K562 (cell line): ENCODE measurements around the gene FOXK2. TPM values are rescaled to one million over a fixed set of nuclear protein-coding genes. Genes with fewer than 3 reads are reported as not detected.

Experiments used
- ATAC-seq: fragments of 200-7000 bp; cut with Tn5 transposase; 3 replicates; pipeline ENCODE4 v1.9.1; 2020; ENCODE audit warnings: moderate library complexity
- BruUV-seq: library from RNA; stranded (reverse); fragments of 400-500 nt; replicated peaks from 2 replicates; lab custom pipeline; 2021; lab: Mats Ljungman, UMichigan
- CTCF ChIA-PET: fragments of 300-600 bp; formaldehyde crosslinking; extraction: SDS; loops from one replicate; lab custom pipeline; 2021; ENCODE audit warnings: low intra/inter-chr PET ratio; lab: Yijun Ruan, JAX
- POLR2A ChIA-PET: fragments of 300-600, 350-650 bp; sonication (Branson Sonifier 250); formaldehyde crosslinking; extraction: SDS; loops from one replicate; lab custom pipeline; 2021; ENCODE audit warnings: antibody characterized with exemption, inconsistent platforms; lab: Yijun Ruan, JAX
- DNase-seq, 4 experiments: peaks; one replicate each; pipeline versions ENCODE4 v3.0.0 to v3.0.0-alpha.2; 2011 to 2018; ENCODE audit warnings: low spot score in 3 of 4, mixed read lengths in 3 of 4; ENCODE audit errors: extremely low read depth in 1 of 4
- FAIRE-seq: peaks from 2 replicates; lab custom pipeline; 2011; peaks lifted over from hg19 to GRCh38; lab: Jason Lieb, UNC
- H2AFZ ChIP-seq: 2 replicates; pipeline ENCODE4 v1.6.0; 2011; ENCODE audit warnings: low read depth, low read length, control low read depth, inconsistent platforms
- H3K27ac ChIP-seq: fragments of 200-600 bp; 3 replicates; pipeline ENCODE4 v1.8.0; 2011; ENCODE audit warnings: low read depth, mild to moderate bottlenecking, control low read depth, inconsistent platforms, low read length, moderate library complexity, mixed read lengths; ENCODE audit errors: extremely low read depth
- H3K27me3 ChIP-seq, 2 experiments: fragments of 300-600 bp in 1 of 2; 2 replicates in 1 of 2; 3 replicates in 1 of 2; pipeline versions ENCODE4 v1.6.0 to v1.8.0; 2011; ENCODE audit warnings: inconsistent platforms in 2 of 2, low read length in 2 of 2, mild to moderate bottlenecking in 1 of 2, mixed read lengths in 1 of 2, moderate library complexity in 1 of 2; ENCODE audit not compliant: control insufficient read depth in 2 of 2, insufficient read depth in 2 of 2
- H3K36me3 ChIP-seq: fragments of 300-600 bp; 3 replicates; pipeline ENCODE4 v1.8.0; 2011; ENCODE audit warnings: mild to moderate bottlenecking, low read length, inconsistent platforms; ENCODE audit not compliant: control insufficient read depth, insufficient read depth
- H3K4me1 ChIP-seq, 2 experiments: fragments of 200-600 bp in 1 of 2; replicated peaks in 1 of 2; 2 replicates in 1 of 2; 3 replicates in 1 of 2; pipeline versions ENCODE4 v1.5.1 to v1.8.0; 2011; ENCODE audit warnings: inconsistent platforms in 2 of 2, low read length in 2 of 2, mild to moderate bottlenecking in 1 of 2, mixed read lengths in 1 of 2, moderate library complexity in 1 of 2; ENCODE audit not compliant: control insufficient read depth in 2 of 2, insufficient read depth in 2 of 2
- H3K4me2 ChIP-seq: 2 replicates; pipeline ENCODE4 v1.6.1; 2011; ENCODE audit warnings: low read length, control low read depth, inconsistent platforms, mixed read lengths; ENCODE audit not compliant: insufficient read depth
- H3K4me3 ChIP-seq: fragments of 200-600 bp; sonication (generic), shearing (Covaris generic); 2 replicates; pipeline ENCODE4 v1.5.1; 2016; ENCODE audit warnings: control low read depth, inconsistent platforms
- H3K79me2 ChIP-seq: fragments of 200-600 bp; 3 replicates; pipeline ENCODE4 v1.8.0; 2011; ENCODE audit warnings: low read length, inconsistent platforms; ENCODE audit not compliant: control insufficient read depth, insufficient read depth
- H3K9ac ChIP-seq, 2 experiments: 2 replicates each; pipeline versions ENCODE4 v1.6.0 to v1.6.1; 2011; ENCODE audit warnings: low read depth in 2 of 2, low read length in 2 of 2, control low read depth in 1 of 2, inconsistent platforms in 1 of 2, mild to moderate bottlenecking in 1 of 2, mixed read lengths in 1 of 2; ENCODE audit not compliant: insufficient read depth in 1 of 2
- H3K9me1 ChIP-seq: one replicate; pipeline ENCODE4 v1.6.0; 2011; ENCODE audit warnings: inconsistent platforms, mild to moderate bottlenecking, low read length, moderate library complexity; ENCODE audit not compliant: control insufficient read depth, insufficient read depth
- H3K9me3 ChIP-seq: replicated peaks from 2 replicates; pipeline ENCODE4 v1.5.1; 2011; ENCODE audit warnings: low read depth, low read length, inconsistent platforms; ENCODE audit not compliant: control insufficient read depth, insufficient read depth
- H4K20me1 ChIP-seq: replicated peaks from 2 replicates; pipeline ENCODE4 v1.6.1; 2011; ENCODE audit warnings: low read length, inconsistent platforms, mixed read lengths; ENCODE audit not compliant: control insufficient read depth, insufficient read depth
- ATF1 ChIP-seq, 2 experiments: fragments of 450-650 bp in 1 of 2; IDR thresholded peaks; 2 replicates each; pipeline ENCODE4 v1.6.1; 2016; ENCODE audit warnings: missing compliant biosample characterization in 1 of 2, missing genetic modification characterization in 1 of 2
- BRD4 ChIP-seq: fragments of 200-600 bp; sonication (generic); IDR thresholded peaks from 2 replicates; pipeline ENCODE4 v1.6.1; 2017; ENCODE audit warnings: inconsistent platforms
- CBX2 ChIP-seq: fragments of 200-600 bp; sonication (generic); IDR thresholded peaks from one replicate; pipeline ENCODE4 v1.6.1; 2012; ENCODE audit warnings: mild to moderate bottlenecking, low read length, inconsistent platforms; ENCODE audit not compliant: insufficient read depth, poor library complexity, severe bottlenecking
- E2F5 ChIP-seq: sonication (generic); formaldehyde crosslinking; IDR thresholded peaks from 2 replicates; pipeline ENCODE4 v1.8.0; 2022; ENCODE audit warnings: mild to moderate bottlenecking, missing genetic modification reagents
- FOXM1 ChIP-seq, 2 experiments: fragments of 450-650 bp in 1 of 2; sonication (generic) in 1 of 2; formaldehyde crosslinking in 1 of 2; IDR thresholded peaks; 2 replicates each; pipeline versions ENCODE4 v1.6.1 to v1.9.0; 2017 to 2022; ENCODE audit warnings: low read depth in 2 of 2, mild to moderate bottlenecking in 2 of 2, missing genetic modification reagents in 1 of 2, moderate library complexity in 1 of 2
- GTF2E2 ChIP-seq: fragments of 200-800 bp; sonication (Bioruptor generic); IDR thresholded peaks from 2 replicates; pipeline ENCODE4 v1.6.1; 2016; ENCODE audit warnings: missing genetic modification characterization, missing compliant biosample characterization
- KLF10 ChIP-seq: fragments of 250-450 bp; sonication (Bioruptor Pico); IDR thresholded peaks from 2 replicates; pipeline ENCODE4 v1.6.1; 2021; ENCODE audit warnings: matching md5 sums
- MEF2D ChIP-seq: conservative IDR thresholded peaks from 2 replicates; pipeline ENCODE4 v1.6.1; 2016; ENCODE audit warnings: low read depth, missing genetic modification characterization, missing compliant biosample characterization
- MEIS2 ChIP-seq: fragments of 450-650 bp; IDR thresholded peaks from 2 replicates; pipeline ENCODE4 v1.6.1; 2014; ENCODE audit warnings: mild to moderate bottlenecking; ENCODE audit not compliant: partially characterized antibody
- NR2F6 ChIP-seq: fragments of 450-650 bp; formaldehyde crosslinking; IDR thresholded peaks from 2 replicates; pipeline ENCODE4 v1.4.0; 2020; ENCODE audit warnings: mild to moderate bottlenecking
- RAD21 ChIP-seq, 2 experiments: fragments of 250-450 bp in 1 of 2; fragments of 450-650 bp in 1 of 2; sonication (Bioruptor Pico) in 1 of 2; formaldehyde crosslinking in 1 of 2; IDR thresholded peaks in 1 of 2; conservative IDR thresholded peaks in 1 of 2; 2 replicates each; pipeline versions ENCODE4 v1.4.0 to v1.8.0; 2020 to 2022; ENCODE audit warnings: mild to moderate bottlenecking in 2 of 2, moderate library complexity in 1 of 2
- ZBED1 ChIP-seq: IDR thresholded peaks from 2 replicates; pipeline ENCODE4 v1.6.1; 2014
- ZNF121 ChIP-seq: sonication (generic); formaldehyde crosslinking; conservative IDR thresholded peaks from 2 replicates; pipeline ENCODE4 v1.8.0; 2022; ENCODE audit warnings: missing genetic modification reagents
- ZNF263 ChIP-seq: sonication (generic); formaldehyde crosslinking; IDR thresholded peaks from 2 replicates; pipeline ENCODE4 v1.8.0; 2022; ENCODE audit warnings: mild to moderate bottlenecking, missing genetic modification reagents, borderline replicate concordance
- ZNF584 ChIP-seq: fragments of 200-800 bp; sonication (Bioruptor generic); IDR thresholded peaks from 2 replicates; pipeline ENCODE4 v1.6.1; 2016; ENCODE audit warnings: low read depth, mild to moderate bottlenecking, missing genetic modification characterization, missing compliant biosample characterization
- WGBS: fragments of 100-300 bp; shearing (Covaris generic); methylation state at CpG from one replicate; pipeline ENCODE4 v1.1.6; 2016; ENCODE audit warnings: low coverage, mixed read lengths; ENCODE audit not compliant: insufficient coverage; ENCODE audit errors: missing lambda C conversion rate; 5-methylcytosine and 5-hydroxymethylcytosine counted together
- in situ Hi-C: fragments of 300-500 bp; cut with MboI; formaldehyde crosslinking; loops from 4 replicates; pipeline ENCODE4 v1.15.0; 2018; ENCODE audit warnings: inconsistent platforms, mixed read lengths
- intact Hi-C: fragments of 100-400 bp; cut with micrococcal nuclease; formaldehyde crosslinking; loops from 2 replicates; pipeline ENCODE4 v1.14.2; 2022
- polyA plus RNA-seq, 8 experiments: library from polyadenylated mRNA; depleted of rRNA in 4 of 8; stranded (reverse) in 5 of 8; unstranded in 3 of 8; fragments of >200 nt; fragmentation: Nextera tagmentation in 2 of 8; fragmentation: Illumina TruSeq in 1 of 8; extraction: Ambion mirVana in 2 of 8; extraction: Trizol in 1 of 8; gene quantifications; 2 replicates each; pipeline versions ENCODE4 v1.2.1 to v1.2.3, GENCODE V29; 2011 to 2014; ENCODE audit warnings: inconsistent platforms in 1 of 8, missing spikeins in 1 of 8
- total RNA-seq, 7 experiments: library from RNA; depleted of rRNA in 6 of 7; stranded (reverse); fragments of >200 nt in 6 of 7; fragmentation: Illumina TruSeq in 2 of 7; extraction: Trizol in 2 of 7; gene quantifications; 2 replicates each; pipeline versions ENCODE4 v1.2.1 to v1.2.3, GENCODE V29; 2011 to 2021; ENCODE audit warnings: low replicate concordance in 1 of 7
- TF ChIP-seq, protein P1 (sequence below): fragments of 450-650 bp; IDR thresholded peaks from 2 replicates; pipeline ENCODE4 v1.6.1; 2018; ENCODE audit warnings: mild to moderate bottlenecking, low read depth; ENCODE audit not compliant: partially characterized antibody
- TF ChIP-seq, protein P2 (sequence below): fragments of 250-450 bp; sonication (Bioruptor Pico); IDR thresholded peaks from 2 replicates; pipeline ENCODE4 v1.5.0; 2020; ENCODE audit warnings: mild to moderate bottlenecking

FOXK2 gene
- total and polyA plus RNA-seq, 9 of the 15 experiments (the other 6 are each of a cell fraction or from before 2014, with no cell fraction given) = 3.0 to 86.0 (median 44.1) TPM

GRCh38 chr17:82599674-82600661, 80.4 kb downstream of the FOXK2 start:
- CTCF ChIA-PET = no interaction called here
- 96% methylated on average over 26 of the region's 26 CpGs for WGBS
- Histone ChIP-seq H3K4me3 (no peak overlapping the region), H3K36me3 (peaks cover 95% of the 10 kb centered on the region; the same call in 2 of the 3 replicates), H3K4me1 (peaks cover 0 to 15% of the 10 kb centered on the region in 2 experiments; a peak in 2 of 5 replicates), H4K20me1 (no peaks in the 10 kb centered on the region), H3K4me2 (no peak overlapping the region), H3K27ac (no peak overlapping the region), H2AFZ (no peak overlapping the region), H3K9me1 (no peaks in the 10 kb centered on the region), H3K79me2 (peaks cover 6% of the 10 kb centered on the region; the same call in 2 of the 3 replicates), H3K27me3 (no peaks in the 10 kb centered on the region), H3K9ac (no peak overlapping the region), H3K9me3 (0 out of 2 replicates have a peak, but pooled peaks cover 2% of the 10 kb centered on the region)
- no peak for DNase-seq
- in situ Hi-C loops (no loop called here), intact Hi-C loops (no loop called here)
- POLR2A ChIA-PET = interaction anchor here (0.7 to 1.9 kb wide), 2 partner anchors 13 to 363 kb away, joined by 3 to 5 read pairs; no protein-coding TSS in a partner anchor
- no peak for FAIRE-seq
- no TSS peak for BruUV-seq
- no peak for ATAC-seq
- TF ChIP-seq, protein P1, sequence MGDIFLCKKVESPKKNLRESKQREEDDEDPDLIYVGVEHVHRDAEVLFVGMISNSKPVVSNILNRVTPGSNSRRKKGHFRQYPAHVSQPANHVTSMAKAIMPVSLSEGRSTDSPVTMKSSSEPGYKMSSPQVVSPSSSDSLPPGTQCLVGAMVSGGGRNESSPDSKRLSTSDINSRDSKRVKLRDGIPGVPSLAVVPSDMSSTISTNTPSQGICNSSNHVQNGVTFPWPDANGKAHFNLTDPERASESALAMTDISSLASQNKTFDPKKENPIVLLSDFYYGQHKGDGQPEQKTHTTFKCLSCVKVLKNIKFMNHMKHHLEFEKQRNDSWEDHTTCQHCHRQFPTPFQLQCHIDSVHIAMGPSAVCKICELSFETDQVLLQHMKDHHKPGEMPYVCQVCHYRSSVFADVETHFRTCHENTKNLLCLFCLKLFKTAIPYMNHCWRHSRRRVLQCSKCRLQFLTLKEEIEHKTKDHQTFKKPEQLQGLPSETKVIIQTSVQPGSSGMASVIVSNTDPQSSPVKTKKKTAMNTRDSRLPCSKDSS = no peak
- TF ChIP-seq FOXM1 (IDR thresholded peaks at IDR 0.05; ENCODE audit: low read depth) (peak; percentile 52; the same call in 1 of the 2 replicates), FOXM1 (CRISPR knock-in tag; IDR thresholded peaks at IDR 0.05; ENCODE audit: low read depth) (no peak), ZNF263 (CRISPR knock-in tag) (no peak), GTF2E2 (no peak), MEIS2 (no peak), ZNF121 (CRISPR knock-in tag) (no peak), BRD4 (no peak), RAD21 (CRISPR knock-in tag; conservative IDR thresholded peaks at IDR 0.05 in 1 of 2, IDR thresholded peaks at IDR 0.05 in 1 of 2) (no peak), NR2F6 (CRISPR knock-in tag) (no peak), KLF10 (CRISPR knock-in tag) (no peak), E2F5 (no peak), MEF2D (no peak), ZNF584 (CRISPR knock-in tag) (no peak), CBX2 (no peak), ZBED1 (no peak), ATF1 (CRISPR knock-in tag; IDR thresholded peaks at IDR 0.05) (no peak), ATF1 (tag; IDR thresholded peaks at IDR 0.05) (no peak)
- TF ChIP-seq, protein P2, sequence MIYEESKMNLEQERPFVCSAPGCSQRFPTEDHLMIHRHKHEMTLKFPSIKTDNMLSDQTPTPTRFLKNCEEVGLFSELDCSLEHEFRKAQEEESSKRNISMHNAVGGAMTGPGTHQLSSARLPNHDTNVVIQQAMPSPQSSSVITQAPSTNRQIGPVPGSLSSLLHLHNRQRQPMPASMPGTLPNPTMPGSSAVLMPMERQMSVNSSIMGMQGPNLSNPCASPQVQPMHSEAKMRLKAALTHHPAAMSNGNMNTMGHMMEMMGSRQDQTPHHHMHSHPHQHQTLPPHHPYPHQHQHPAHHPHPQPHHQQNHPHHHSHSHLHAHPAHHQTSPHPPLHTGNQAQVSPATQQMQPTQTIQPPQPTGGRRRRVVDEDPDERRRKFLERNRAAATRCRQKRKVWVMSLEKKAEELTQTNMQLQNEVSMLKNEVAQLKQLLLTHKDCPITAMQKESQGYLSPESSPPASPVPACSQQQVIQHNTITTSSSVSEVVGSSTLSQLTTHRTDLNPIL (CRISPR knock-in tag) = no peak
